Prostate gland (tissue), 2 donors: Measurements from ENCODE around the gene NEK4.

Experiments
- CTCF ChIP-seq, 4 experiments: fragments of 200-600 bp in 2 of 4; fragments of 450-650 bp in 2 of 4; sonication (generic) in 2 of 4; IDR thresholded peaks; 1 replicate in 3 of 4; 2 replicates in 1 of 4; pipeline ENCODE4 v1.5.1; 2016 to 2019; ENCODE audit warnings: antibody characterized with exemption in 4 of 4, mild to moderate bottlenecking in 2 of 4, moderate library complexity in 2 of 4
- POLR2AphosphoS5 ChIP-seq: sonication (generic); formaldehyde crosslinking; IDR thresholded peaks from one replicate; pipeline ENCODE4 v1.6.1; 2017; ENCODE audit warnings: antibody characterized with exemption

- TF ChIP-seq POLR2AphosphoS5 = no peak
- no peak for TF ChIP-seq CTCF (IDR thresholded peaks at IDR 0.05)
Measured at GRCh38 chr3:52771702-52772101, 962 bp upstream of the NEK4 start.
